Mucosa of stomach (tissue), 1 donor: ENCODE measurements around the gene ZNF816.
"Not testable (repeated sequence)": the region's sequence is repeated elsewhere in the genome, so short reads cannot be mapped to it uniquely, and the experiment has no call there.

Experiments used
- H3K27me3 ChIP-seq: one replicate; pipeline ENCODE4 v1.7.0; 2013; ENCODE audit warnings: mild to moderate bottlenecking, low read length; ENCODE audit not compliant: control insufficient read depth, insufficient read depth
- H3K36me3 ChIP-seq: one replicate; pipeline ENCODE4 v1.7.0; 2013; ENCODE audit warnings: low read length; ENCODE audit not compliant: control insufficient read depth, insufficient read depth
- H3K4me1 ChIP-seq: one replicate; pipeline ENCODE4 v1.7.0; 2013; ENCODE audit warnings: mild to moderate bottlenecking, low read length; ENCODE audit not compliant: control insufficient read depth, insufficient read depth
- H3K4me3 ChIP-seq: one replicate; pipeline ENCODE4 v1.7.0; 2013; ENCODE audit warnings: low read length
- H3K9ac ChIP-seq: one replicate; pipeline ENCODE4 v1.7.0; 2013; ENCODE audit warnings: mild to moderate bottlenecking, low read length, moderate library complexity
- H3K9me3 ChIP-seq: one replicate; pipeline ENCODE4 v1.7.0; 2013; ENCODE audit warnings: mild to moderate bottlenecking, low read length, moderate library complexity; ENCODE audit not compliant: control insufficient read depth
- donor health status: Pancreatic carcinoma.

Gene ZNF816

DNA sequence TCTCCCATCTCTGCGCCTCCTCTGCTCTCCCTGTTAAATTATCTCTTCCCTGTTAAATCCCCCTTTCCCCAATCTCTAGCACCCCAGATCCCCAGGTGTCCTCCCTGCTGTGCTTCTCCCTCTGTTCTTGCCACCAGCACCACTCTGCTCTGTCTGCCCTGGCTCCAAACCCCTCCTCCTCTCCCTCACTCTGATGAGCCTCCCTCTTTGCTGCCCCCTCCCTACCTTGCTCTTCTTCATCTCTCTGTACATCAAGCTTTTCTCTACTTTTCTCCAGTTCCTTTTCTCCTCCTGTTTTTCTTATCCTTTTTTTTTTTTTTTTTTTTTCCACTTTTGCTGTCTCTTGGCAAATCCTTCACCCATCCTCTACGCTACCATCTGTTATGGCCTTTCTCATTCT is 21.2 kb downstream of the ZNF816 start:
- H3K9ac ChIP-seq = peak overlapping the region; percentile 93

DNA sequence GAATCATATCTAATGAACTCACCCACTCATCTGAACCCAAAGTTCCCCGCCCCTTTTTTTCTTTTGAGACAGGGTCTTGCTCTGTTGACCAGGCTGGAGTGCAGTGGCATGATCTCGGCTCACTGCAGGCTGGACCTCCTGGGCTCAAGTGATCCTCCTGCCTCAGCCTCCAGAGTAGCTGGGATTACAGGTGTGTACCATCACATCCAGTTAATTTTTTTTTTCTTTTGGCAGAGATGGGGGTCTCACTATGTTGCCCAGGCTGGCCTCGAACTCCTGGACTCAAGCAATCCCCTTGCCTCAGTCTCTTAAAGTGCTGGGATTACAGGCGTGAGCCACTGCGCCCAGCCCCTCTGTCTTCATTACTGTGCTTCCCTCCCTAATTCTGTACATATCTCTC is 21.8 kb downstream of the ZNF816 start:
- H3K9me3 ChIP-seq, H3K27me3 ChIP-seq, H3K36me3 ChIP-seq, H3K4me3 ChIP-seq: not testable (repeated sequence)
- Histone ChIP-seq H3K4me1 (peaks cover 32% of the 10 kb centered on the region), H3K9ac (peak overlapping the region; percentile 93)

More for the DNA sequence above, 21.2 kb downstream of the ZNF816 start:
- peaks cover 32% of the 10 kb centered on the region for H3K4me1 ChIP-seq
- H3K9me3 ChIP-seq, H3K36me3 ChIP-seq, H3K27me3 ChIP-seq: not testable (repeated sequence)
- H3K4me3 ChIP-seq = peak overlapping the region; percentile 85

DNA sequence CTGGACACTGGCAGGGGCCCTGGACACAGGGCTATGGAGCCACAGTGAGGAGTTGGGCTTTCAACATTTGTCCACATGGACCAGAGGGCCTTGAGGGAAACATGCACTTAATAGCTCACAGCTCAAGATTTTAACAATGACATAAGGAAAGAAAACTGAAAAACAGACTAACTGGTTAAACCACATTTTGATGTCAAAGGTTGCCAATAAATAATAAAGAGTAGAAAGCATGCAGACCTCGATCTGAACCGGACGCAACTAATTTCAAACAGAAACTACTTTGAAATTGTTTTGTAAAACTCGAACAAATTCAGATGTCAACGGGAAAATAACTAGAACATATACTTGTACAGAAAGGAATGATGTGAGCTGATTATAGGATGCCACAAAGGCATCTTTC is 23.9 kb downstream of the ZNF816 start:
- H3K27me3 ChIP-seq = no peaks in the 10 kb centered on the region
- no peak overlapping the region for H3K9ac ChIP-seq
- peaks cover 37% of the 10 kb centered on the region for H3K4me1 ChIP-seq
- no peak overlapping the region for H3K4me3 ChIP-seq
- no peaks in the 10 kb centered on the region for H3K36me3 ChIP-seq
- no peaks in the 10 kb centered on the region for H3K9me3 ChIP-seq

DNA sequence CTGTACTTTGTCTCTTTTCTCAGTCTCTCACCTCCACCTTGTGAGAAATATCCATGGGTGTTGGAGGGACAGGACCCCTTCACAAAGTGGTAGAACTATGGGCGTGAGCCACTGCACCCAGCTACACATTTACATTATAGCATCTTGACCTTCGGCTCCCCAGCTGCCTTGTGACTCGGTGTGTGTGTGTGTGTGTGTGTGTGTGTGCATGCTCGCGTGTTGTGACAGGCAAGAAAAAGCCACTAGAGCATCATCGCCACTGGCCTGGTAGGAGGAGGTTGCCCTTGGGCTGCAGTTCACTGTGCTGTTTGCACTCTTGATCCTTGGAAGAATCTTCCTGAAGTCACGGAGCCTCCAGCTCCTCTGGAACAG is 25.7 kb downstream of the ZNF816 start:
- Histone ChIP-seq H3K27me3 (no peaks in the 10 kb centered on the region), H3K4me1 (peaks cover 33% of the 10 kb centered on the region), H3K4me3 (no peak overlapping the region), H3K9ac (peak overlapping the region; percentile 36), H3K9me3 (no peaks in the 10 kb centered on the region), H3K36me3 (no peaks in the 10 kb centered on the region)

DNA sequence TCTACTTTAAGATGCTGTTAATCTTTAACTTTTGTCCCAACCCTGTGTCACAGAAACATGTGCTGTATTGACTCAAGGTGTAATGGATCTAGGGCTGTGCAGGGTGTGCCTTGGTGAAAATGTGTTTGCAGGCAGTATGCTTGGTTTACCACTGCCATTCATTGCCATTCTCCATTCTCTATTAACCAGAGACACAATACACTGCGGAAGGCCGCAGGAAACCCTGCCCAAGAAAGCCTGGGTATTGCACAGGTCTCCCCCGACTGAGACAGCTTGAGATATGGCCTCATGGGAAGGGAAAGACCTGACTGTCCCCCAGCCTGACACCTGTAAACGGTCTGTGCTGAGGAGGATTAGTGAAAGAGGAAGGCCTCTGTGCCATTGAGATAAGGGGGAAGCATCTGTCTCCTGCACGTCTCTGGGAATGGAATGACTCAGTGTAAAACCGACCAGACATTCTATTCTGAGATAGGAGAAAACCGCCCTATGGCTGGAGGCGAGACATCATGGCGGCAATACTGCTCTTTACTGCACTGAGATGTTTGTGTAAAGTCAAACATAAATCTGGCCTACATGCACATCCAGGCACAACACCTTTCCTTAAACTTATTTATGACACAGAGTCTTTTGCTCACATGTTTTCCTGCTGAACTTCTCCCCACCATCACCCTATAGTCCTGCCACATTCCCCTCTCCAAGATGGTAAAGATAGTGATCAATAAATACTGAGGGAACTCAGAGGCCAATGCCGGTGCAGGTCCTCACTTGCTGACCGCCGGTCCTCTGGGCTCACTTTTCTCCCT is 26.3 kb downstream of the ZNF816 start:
- H3K9me3 ChIP-seq = no peaks in the 10 kb centered on the region
- no peaks in the 10 kb centered on the region for H3K36me3 ChIP-seq
- H3K27me3 ChIP-seq = no peaks in the 10 kb centered on the region
- peaks cover 33% of the 10 kb centered on the region for H3K4me1 ChIP-seq
- H3K4me3 ChIP-seq = no peak overlapping the region
- H3K9ac ChIP-seq = peak overlapping the region; percentile 36

DNA sequence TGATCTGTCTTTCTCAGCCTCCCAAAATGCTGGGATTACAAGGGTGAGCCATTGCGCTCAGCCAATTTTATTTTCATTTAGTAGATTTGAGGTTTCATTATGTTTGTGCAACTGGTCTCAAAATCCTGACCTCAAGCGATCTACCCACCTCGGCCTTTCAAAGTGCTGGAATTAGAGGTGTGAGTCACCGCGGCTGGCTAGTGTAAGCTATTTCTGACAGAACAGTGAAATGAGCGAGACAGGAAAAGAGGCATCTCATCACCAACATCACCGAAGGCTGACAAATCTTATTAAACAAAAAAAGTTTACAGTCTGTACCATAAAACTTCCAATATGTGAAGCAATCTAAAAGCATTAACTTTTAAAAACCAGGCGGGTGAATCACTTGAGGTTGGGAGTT is 27.2 kb downstream of the ZNF816 start:
- peaks cover 33% of the 10 kb centered on the region for H3K4me1 ChIP-seq
- H3K27me3 ChIP-seq = no peaks in the 10 kb centered on the region
- no peaks in the 10 kb centered on the region for H3K9me3 ChIP-seq
- H3K36me3 ChIP-seq = no peaks in the 10 kb centered on the region
- H3K4me3 ChIP-seq = no peak overlapping the region
- H3K9ac ChIP-seq = peak overlapping the region; percentile 52

DNA sequence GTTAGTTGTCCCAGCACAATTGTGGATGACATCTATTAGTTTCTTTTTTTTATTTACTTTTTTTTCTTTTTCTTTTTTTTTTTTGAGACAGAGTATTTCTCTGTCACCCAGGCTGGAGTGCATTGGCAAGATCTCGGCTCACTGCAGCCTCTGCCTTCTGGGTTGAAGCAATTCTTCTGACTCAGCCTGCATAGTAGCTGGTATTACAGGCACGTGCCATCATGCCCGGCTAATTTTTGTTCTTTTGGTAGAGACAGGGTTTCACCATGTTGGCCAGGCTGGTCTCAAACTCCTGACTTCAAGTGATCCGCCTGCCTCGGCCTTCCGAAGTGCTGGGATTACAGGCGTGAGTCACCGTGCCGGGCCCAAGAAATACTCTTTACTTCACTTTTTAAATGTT is 38.0 kb downstream of the ZNF816 start:
- not testable (repeated sequence) for H3K9ac ChIP-seq, H3K4me3 ChIP-seq, H3K27me3 ChIP-seq, H3K9me3 ChIP-seq, H3K36me3 ChIP-seq
- peaks cover 18% of the 10 kb centered on the region for H3K4me1 ChIP-seq

DNA sequence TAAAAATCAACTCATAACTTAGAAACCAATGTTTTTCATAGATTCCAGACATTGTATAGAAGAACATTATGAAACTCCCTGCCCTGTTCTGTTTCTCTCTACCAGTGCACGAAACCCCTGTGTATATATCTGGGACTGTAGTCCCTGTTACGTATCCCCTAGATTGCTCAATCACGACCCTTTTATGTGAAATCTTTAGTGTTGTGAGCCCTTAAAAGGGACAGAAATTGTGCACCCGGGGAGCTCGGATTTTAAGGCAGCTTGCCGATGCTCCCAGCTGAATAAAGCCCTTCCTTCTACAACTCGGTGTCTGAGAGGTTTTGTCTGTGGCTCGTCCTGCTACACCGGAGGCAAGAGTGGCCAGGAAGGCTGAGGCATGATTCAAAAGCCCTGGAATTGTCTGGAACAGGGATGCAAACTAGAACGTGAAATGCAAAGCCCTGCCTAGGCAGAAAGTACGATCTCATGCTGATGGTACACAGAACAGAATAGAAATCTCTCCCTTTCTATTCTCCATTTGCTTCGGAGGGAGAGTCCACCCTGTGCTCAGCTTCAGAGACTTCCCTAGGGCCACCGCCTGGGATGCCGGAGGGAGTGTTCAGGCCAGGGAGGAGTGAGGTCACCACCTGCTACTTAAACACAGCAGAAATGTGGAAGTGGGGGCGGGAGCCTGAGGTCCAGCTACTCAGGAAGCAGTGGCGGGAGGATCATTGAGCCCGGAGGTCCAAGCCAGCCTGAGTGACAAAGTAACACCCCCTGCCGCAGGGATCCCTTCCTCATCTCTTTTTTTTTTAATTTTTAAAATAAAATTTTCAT is 38.7 kb downstream of the ZNF816 start:
- H3K9ac ChIP-seq = peak overlapping the region; percentile 94
- peaks cover 18% of the 10 kb centered on the region for H3K4me1 ChIP-seq
- no peaks in the 10 kb centered on the region for H3K27me3 ChIP-seq
- no peaks in the 10 kb centered on the region for H3K9me3 ChIP-seq
- H3K36me3 ChIP-seq = no peaks in the 10 kb centered on the region
- peak overlapping the region; percentile 50 for H3K4me3 ChIP-seq

DNA sequence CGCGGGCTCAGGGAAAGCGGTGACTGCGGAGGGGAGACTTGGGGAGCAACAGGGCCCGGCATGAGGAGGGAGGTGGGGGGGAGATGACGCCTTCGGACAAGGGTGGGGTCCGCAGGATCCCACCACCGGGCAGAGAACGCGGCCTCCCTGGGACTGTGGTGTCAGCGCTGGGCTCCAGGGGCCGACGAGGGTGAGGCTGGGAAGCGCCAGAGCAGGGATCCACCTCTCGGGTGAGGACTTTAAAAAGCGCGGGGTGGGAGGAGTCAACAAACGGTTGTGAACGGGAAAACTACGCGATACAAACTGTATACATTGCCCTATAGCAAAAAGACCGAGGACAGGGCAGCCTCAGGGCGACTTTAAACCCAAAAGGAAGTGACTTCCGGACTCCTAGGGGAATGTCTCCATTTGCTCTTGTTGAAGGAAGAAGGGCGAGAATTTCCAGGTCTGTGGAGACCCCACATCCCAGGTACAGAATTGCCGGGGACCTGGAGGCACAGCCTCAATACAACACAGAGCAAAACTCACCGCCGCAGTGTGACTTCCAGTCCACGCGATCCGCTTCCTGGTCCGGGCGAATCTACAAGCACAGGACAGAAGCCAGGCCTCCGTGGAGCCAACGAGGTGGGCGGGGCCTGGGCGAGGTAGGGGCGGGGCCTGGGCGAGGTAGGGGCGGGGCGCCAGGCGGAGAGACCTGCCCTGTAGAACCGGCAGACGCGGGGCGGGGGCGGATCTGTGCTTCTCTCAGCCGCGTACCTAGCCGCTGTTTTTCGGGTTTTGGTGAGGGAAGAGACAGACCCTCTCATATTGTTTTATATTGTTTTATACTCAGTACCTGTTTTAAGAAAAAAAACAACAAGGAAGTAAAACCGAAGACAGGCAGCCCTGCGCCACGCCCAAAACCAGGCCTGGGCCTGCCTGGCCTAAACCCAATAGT is 39.6 kb downstream of the ZNF816 start, which contains the start of gene ZNF888:
Gene ZNF888, minus strand, starts transcription at position 588 of the 937 bp plus-strand sequence. CDS start 5,555 bp downstream, outside the sequence.
- no peaks in the 10 kb centered on the region for H3K9me3 ChIP-seq
- H3K9ac ChIP-seq = peak within 1 kb of the TSS; percentile 94
- H3K36me3 ChIP-seq = no peaks in the 10 kb centered on the region
- H3K4me3 ChIP-seq = peak within 1 kb of the TSS; percentile 98
- no peaks in the 10 kb centered on the region for H3K27me3 ChIP-seq
- peaks cover 18% of the 10 kb centered on the region for H3K4me1 ChIP-seq

DNA sequence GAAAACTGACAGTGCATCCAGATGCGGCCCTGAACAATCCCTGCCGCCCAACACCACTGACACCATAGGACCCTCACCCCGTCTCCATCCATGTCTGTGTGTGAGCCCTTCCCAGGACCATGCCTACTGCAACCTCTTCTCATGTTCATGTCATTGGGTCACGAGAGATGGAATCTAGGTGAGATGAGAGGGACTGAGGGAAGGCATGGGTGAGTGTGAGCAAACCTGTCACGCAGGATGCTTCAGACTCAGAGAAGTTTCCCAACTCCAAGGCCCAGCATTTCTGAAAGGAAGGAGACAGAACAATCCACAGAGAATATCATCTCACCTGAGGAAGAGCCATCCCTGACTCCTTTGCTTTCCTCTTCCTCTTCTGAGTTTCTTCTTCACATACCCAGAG is 45.1 kb downstream of the ZNF816 start:
- no peak overlapping the region for H3K4me3 ChIP-seq
- no peaks in the 10 kb centered on the region for H3K36me3 ChIP-seq
- no peak overlapping the region for H3K9ac ChIP-seq
- H3K9me3 ChIP-seq = no peaks in the 10 kb centered on the region
- H3K4me1 ChIP-seq = peaks cover 8% of the 10 kb centered on the region
- H3K27me3 ChIP-seq = no peaks in the 10 kb centered on the region

DNA sequence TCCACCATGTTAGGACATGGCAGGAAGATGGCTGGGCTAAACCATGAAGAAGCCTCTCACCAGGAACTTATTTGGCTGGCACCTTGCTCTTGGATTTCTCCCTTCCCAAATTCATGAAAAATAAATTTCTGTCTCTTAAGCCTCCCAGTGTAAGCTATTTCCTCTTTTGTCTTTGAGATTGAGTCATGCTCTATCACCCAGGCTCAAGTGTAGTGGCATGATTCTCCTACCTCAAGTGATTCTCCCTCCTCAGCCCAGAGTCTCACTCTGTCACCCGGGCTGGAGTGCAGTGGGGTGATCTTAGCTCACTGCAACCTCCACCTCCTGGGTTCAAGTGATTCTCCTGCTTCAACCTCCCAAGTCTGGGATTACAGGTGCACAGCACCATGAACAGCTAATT is 52.0 kb downstream of the ZNF816 start:
- Histone ChIP-seq H3K9me3 (no peaks in the 10 kb centered on the region), H3K9ac (no peak overlapping the region), H3K27me3 (no peaks in the 10 kb centered on the region), H3K36me3 (no peaks in the 10 kb centered on the region), H3K4me1 (no peaks in the 10 kb centered on the region), H3K4me3 (no peak overlapping the region)
